ENCODE measurements around the gene ARL8B.
A peak's percentile ranks its signal among the peaks of the same experiment; 100 is the strongest.
"Not testable (repeated sequence)": the region's sequence is repeated elsewhere in the genome, so short reads cannot be mapped to it uniquely, and the experiment has no call there.

ARL8B gene

GRCh38 chr3:5113726-5114125, 8.4 kb upstream of the ARL8B start:
- not testable (repeated sequence) for DNase-seq

- DNase-seq, result no peak
These were observed 6.5 kb upstream of the ARL8B start for GRCh38 chr3:5115506-5116162.

GRCh38 chr3:5116538-5116937, 5.6 kb upstream of the ARL8B start:
- no peak for DNase-seq

GRCh38 chr3:5120446-5120845, 1.6 kb upstream of the ARL8B start:
- DNase-seq, result no peak

- DNase-seq, result peak; percentile 49
These were observed 932 bp downstream of the ARL8B start for GRCh38 chr3:5122741-5123706.

- DNase-seq, result peak; percentile 7
These were observed 1.8 kb downstream of the ARL8B start for GRCh38 chr3:5123937-5124336.

- no peak for DNase-seq
These were observed 4.5 kb downstream of the ARL8B start for GRCh38 chr3:5126586-5126985.

- no peak for DNase-seq
These were observed 6.8 kb downstream of the ARL8B start for GRCh38 chr3:5128849-5129248.

GRCh38 chr3:5133239-5134018, 11.3 kb downstream of the ARL8B start:
- no peak for DNase-seq

GRCh38 chr3:5134019-5134391, 11.9 kb downstream of the ARL8B start:
- DNase-seq, result no peak

GRCh38 chr3:5134499-5134898, 12.4 kb downstream of the ARL8B start:
- DNase-seq, result no peak

GRCh38 chr3:5136211-5136918, 14.3 kb downstream of the ARL8B start:
- peak; percentile 7 for DNase-seq

- DNase-seq, result no peak
These were observed 14.9 kb downstream of the ARL8B start for GRCh38 chr3:5136919-5137429.

GRCh38 chr3:5138214-5138981, 16.3 kb downstream of the ARL8B start:
- DNase-seq, result peak; percentile 8

GRCh38 chr3:5140230-5140621, 18.1 kb downstream of the ARL8B start:
- no peak for DNase-seq

- DNase-seq, result no peak
These were observed 18.7 kb downstream of the ARL8B start for GRCh38 chr3:5140839-5141238.

GRCh38 chr3:5141760-5142159, 19.7 kb downstream of the ARL8B start:
- no peak for DNase-seq

GRCh38 chr3:5143464-5143863, 21.4 kb downstream of the ARL8B start:
- no peak for DNase-seq

- no peak for DNase-seq
These were observed 22.4 kb downstream of the ARL8B start for GRCh38 chr3:5144316-5144994.

GRCh38 chr3:5145120-5145519, 23.0 kb downstream of the ARL8B start:
- no peak for DNase-seq

- DNase-seq, result not testable (repeated sequence)
These were observed 25.1 kb downstream of the ARL8B start for GRCh38 chr3:5147152-5147551.
